Kidney glomerular epithelial cell (primary cell): ENCODE results near the gene LIPG.

Experiments used
- DNase-seq: peaks from one replicate; lab custom pipeline; 2025; lab: John Stamatoyannopoulos, UW

Gene LIPG

GRCh38 chr18:49546719-49547273, 15.1 kb upstream of the LIPG start:
- DNase-seq: no peak

DNA sequence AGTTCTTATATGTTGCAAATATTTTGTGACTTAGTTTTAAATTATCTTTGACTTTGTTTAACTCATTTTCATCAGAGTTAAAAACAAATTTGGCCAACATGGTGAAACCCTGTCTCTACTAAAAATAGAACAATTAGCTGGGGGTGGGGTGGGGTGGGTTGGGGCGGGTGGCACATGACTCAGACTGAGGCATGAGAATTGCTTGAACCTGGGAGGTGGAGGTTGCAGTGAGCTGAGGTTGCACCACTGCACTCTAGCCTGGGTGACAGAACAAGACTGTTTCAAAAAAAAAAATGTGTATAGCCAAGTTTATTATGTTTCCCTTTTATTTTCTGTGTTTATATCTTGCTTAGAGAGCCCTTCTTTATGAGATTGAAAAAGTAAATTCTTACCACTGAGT, 14.2 kb upstream of the LIPG start:
- DNase-seq: no peak

- peak; percentile 80 for DNase-seq
These were observed 13.6 kb upstream of the LIPG start for GRCh38 chr18:49548229-49548636.

- no peak for DNase-seq
These were observed 11.1 kb upstream of the LIPG start for GRCh38 chr18:49550621-49551339.

DNA sequence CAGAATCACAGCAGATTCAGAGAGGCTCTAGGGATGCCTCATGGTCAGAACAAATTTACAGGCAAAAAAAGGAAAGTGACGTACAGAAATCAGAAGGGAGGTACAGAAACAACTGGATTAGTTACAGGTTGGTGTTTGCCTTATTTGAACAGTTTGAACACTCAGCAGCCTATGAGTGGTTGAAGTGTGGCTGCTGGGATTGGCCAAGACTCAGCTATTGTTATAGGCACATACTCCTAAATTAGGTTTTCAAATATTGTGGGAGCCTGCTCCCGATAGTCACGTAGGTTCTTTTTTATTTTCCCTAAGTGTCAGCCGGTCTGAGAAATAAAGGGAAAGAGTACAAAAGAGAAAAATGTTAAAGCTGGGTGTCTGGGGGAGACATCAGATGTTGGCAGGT, 8.9 kb upstream of the LIPG start:
- no peak for DNase-seq

DNA sequence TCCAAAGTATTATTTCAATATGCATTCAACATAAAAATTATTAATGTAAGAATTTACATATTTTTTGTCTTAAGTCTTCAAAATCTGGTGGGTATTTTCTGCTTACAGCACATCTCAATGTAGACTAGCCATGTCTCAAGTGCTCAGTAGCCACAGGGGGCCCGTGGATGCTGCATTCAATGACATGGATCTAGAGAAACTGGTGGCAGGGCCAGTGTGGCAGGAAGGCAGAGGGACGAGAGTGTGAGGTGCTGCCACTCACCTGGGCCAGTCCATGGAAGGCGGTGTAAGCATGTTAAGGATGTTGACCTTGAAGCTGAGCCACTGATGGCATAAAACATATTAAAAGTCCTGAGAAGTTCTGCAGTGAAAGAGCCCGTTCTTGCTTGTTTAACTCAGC, 6.2 kb upstream of the LIPG start:
- DNase-seq: no peak

DNA sequence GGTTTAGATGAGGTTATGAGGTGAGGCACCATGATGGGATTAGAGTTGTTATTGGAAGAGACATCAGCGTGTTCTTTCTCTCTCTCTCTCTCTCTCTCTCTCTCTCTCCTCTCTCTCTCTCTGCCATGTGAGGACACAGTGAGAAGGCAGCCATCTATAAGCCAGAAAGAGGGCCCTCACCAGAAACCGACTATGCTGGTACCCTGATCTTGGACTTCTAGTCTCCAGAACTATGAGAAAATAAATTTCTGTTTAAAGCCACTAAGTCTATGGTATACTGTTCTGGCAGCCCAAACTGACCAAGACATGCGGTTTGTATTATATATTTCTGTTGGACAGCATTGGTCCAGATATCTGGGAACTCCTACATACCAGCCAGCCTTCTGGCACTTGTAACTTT, 3.5 kb upstream of the LIPG start:
- no peak for DNase-seq

- peak; percentile 43 for DNase-seq
These were observed 2.4 kb upstream of the LIPG start for GRCh38 chr18:49559326-49559931.

DNA sequence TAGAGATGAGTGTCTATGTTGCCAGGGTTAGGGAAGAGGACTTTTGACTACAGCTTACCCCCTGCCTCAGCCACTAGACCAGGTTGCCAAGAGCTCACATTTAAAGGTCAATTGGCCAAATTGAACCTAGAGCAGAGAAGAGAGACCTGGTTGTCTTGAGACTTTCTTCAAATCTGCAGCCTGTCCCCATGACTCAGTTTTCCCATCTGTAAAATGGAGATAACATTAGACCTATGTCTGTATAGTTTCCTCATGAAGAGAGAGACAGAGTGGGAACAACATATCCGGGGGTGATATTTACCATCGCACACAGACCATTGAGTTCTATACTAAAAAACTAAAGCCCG, 1.6 kb upstream of the LIPG start:
- DNase-seq: no peak

DNA sequence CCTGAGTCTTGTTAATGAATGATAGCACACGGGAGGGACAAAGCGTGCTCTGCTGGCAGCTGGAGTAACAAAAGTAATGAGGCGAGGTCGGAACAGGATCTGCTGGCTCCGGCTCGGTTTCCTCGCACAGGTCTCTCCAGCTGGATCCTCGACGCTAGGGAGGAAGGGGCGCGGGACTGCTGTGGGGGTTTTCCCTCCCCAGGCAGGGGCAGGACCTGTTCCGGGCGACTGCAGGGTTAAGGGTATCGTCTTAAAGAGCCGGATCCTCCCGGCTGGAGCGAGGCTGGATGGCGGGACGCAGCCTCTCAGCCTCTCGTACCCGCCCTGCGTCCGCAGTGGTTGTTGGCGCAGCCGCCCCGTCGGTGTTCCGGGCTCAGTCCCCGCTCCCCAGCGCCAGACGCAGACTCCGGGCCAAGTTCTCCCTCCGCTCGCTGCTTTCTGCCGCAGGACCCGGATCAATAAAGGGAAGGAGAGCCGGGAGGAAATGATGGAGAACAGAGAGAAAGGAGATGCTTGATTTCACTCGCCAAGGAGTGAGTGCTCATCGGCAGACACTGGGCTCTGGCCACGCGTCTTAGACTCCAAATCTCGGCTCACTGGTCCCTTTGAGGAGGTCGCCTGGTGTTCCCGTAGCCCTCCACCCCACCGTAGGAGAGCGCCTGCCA, 1.1 kb upstream of the LIPG start:
- peak; percentile 20 for DNase-seq

DNA sequence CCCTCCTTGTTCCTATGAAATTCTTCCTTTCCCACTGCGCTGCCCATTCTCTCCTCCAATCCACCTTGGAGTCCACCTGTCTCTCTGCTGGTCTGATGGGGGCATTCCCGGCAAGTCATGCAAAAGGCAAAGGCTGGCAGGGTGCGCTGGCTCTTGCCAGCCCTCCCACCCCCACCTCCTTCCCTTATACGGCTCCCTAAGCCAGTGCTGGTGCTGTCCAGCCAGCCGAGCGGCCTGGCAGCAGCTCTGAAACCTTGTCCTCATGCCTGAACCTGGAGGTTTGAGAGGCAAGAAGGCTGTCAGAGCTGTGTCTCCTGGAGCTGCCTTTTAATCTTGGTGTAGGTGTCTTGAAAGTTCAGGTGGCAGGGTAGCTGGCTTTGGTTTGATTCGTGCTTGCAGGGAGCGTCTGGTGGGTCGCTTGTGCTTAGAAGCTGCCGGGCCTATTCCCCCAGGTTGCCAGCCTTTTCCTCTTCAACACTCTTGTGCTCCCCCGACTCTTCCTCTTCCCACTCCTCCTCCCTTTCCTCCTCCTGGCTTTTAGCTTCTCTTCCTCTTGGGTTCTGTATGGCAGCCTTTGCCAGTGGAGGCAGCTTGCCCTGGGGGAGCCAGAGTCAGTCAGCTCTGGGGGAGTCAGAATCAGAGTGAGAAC, 748 bp downstream of the LIPG start:
- DNase-seq: no peak

GRCh38 chr18:49563130-49563540, 1.3 kb downstream of the LIPG start:
- peak; percentile 9 for DNase-seq

DNA sequence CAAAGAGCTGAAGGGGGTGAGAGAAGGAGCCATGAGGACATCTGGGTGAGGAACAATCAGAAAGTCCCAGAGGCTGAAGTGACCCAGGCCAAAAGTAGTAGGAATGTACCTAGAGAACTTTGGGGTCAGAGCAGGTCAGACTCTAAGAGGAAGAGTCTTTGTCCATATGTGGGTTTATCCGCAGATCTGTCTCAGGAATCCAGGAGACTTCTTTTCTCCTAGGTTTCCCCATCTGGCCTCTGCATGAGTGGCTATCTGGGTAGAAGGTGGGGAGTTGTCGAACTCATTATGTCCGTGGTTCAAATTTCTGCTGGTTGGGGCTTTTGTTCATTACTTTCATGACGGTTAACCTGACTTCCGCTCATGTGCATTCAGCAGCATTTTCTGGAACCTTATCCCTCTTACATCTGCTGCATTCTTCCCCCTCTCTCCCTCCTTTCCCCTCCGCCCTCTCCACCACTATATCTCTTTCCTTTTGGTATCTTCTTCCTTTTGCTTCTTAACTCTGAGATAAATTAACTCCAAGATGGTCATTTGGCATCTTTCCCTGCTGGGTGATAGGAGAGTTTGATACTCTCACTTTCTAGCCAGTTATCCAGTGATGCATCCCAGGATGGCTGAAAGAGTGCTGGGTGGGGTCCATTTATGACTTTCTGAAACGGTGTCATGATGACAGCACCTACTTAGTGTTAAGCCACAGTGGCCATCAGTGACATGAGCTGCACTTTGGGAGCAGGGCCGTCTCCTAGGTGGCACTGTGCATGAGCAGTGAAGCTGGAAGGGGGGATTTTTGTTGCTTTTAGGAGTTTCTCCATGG, 2.1 kb downstream of the LIPG start:
- no peak for DNase-seq

GRCh38 chr18:49564518-49564834, 2.6 kb downstream of the LIPG start:
- no peak for DNase-seq

- DNase-seq: no peak
These were observed 3.2 kb downstream of the LIPG start for GRCh38 chr18:49565101-49565500.

- no peak for DNase-seq
These were observed 3.8 kb downstream of the LIPG start for GRCh38 chr18:49565612-49566011.

DNA sequence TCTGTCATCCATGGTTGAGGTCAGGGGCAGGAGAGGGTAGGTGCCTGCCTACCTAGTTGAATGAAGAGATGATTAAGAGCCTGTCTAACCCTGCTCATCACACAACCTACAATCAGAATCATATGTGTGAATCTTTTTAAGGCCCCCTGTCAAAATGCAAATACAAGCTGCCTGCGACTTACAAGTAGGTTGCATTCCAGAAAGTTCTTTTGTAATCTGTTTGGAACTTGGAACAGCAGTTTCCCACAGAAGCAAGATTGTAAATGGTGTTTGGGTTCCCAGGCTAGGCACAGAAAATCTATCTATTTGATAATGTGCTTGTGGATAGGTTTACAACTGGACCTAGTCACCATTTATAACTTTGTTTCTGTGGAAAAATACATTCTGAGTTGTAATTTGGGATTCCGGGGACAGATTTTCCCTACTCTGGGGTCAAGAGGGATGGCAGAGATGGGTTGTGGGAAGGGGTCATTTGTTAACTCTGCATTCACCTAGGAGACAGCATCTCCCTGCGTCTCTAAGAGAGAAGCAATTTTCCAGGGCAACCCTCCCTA, 4.4 kb downstream of the LIPG start:
- no peak for DNase-seq

DNA sequence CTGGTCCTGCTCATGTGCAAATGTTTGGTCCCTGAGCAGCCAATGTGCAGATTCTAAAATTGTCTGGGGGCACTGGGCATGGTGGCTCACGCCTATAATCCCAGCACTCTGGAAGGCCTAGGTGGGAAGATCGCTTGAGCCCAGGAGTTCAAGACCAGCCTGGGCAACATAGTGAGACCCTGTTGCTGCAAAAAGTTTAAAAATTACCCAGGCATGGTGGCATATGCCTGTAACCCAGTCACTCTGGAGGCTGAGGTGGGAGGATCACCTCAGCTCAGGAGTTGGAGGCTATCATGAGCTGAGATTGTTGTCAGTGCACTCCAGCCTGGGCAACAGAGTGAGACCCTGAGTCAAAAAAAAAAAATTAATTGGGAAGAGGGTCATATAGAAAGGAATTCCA, 5.1 kb downstream of the LIPG start:
- no peak for DNase-seq

GRCh38 chr18:49569724-49570123, 7.9 kb downstream of the LIPG start:
- DNase-seq: no peak

GRCh38 chr18:49570836-49571235, 9.0 kb downstream of the LIPG start:
- no peak for DNase-seq

- no peak for DNase-seq
These were observed 10.9 kb downstream of the LIPG start for GRCh38 chr18:49572611-49573345.
